NCI-H187 treated with DMSO at 0.1 percent for 48 hours (cell line): ENCODE measurements around the gene PEPD.

Experiments
- DNase-seq: peaks from one replicate; lab custom pipeline; 2025; lab: John Stamatoyannopoulos, UW

Gene PEPD

GRCh38 chr19:33458807-33459206 lies 62.8 kb downstream of the PEPD start:
- no peak for DNase-seq

GRCh38 chr19:33458171-33458633 lies 63.4 kb downstream of the PEPD start:
- no peak for DNase-seq

GRCh38 chr19:33456845-33457220 lies 64.8 kb downstream of the PEPD start:
- DNase-seq, result no peak

GRCh38 chr19:33456076-33456844 lies 65.3 kb downstream of the PEPD start:
- DNase-seq, result no peak

- no peak for DNase-seq
These were observed 68.3 kb downstream of the PEPD start for GRCh38 chr19:33453265-33453664.

- no peak for DNase-seq
These were observed 70.9 kb downstream of the PEPD start for GRCh38 chr19:33450689-33451088.

GRCh38 chr19:33449799-33450198 lies 71.8 kb downstream of the PEPD start:
- no peak for DNase-seq

- DNase-seq, result no peak
These were observed 73.5 kb downstream of the PEPD start for GRCh38 chr19:33448159-33448516.

- DNase-seq, result no peak
These were observed 74.0 kb downstream of the PEPD start for GRCh38 chr19:33447336-33448158.

GRCh38 chr19:33446330-33447293 lies 75.0 kb downstream of the PEPD start:
- DNase-seq, result no peak

GRCh38 chr19:33445442-33446329 lies 75.9 kb downstream of the PEPD start:
- no peak for DNase-seq

- DNase-seq, result no peak
These were observed 76.8 kb downstream of the PEPD start for GRCh38 chr19:33444562-33445441.

GRCh38 chr19:33443638-33444561 lies 77.7 kb downstream of the PEPD start:
- no peak for DNase-seq

- DNase-seq, result no peak
These were observed 78.9 kb downstream of the PEPD start for GRCh38 chr19:33442706-33443105.

- no peak for DNase-seq
These were observed 79.8 kb downstream of the PEPD start for GRCh38 chr19:33441828-33442227.

GRCh38 chr19:33441277-33441699 lies 80.3 kb downstream of the PEPD start:
- no peak for DNase-seq

- DNase-seq, result no peak
These were observed 80.9 kb downstream of the PEPD start for GRCh38 chr19:33440682-33441081.

- no peak for DNase-seq
These were observed 81.3 kb downstream of the PEPD start for GRCh38 chr19:33440241-33440640.
